H9 (cell line): ENCODE measurements around the gene ANTXR2. TPM values are rescaled to one million over a fixed set of nuclear protein-coding genes. Genes with fewer than 3 reads are reported as not detected.

Experiments
- DNase-seq: peaks from one replicate; pipeline ENCODE4 v3.0.0-alpha.2; 2017
- H2AFZ ChIP-seq: one replicate; pipeline ENCODE4 v1.6.1; 2013; ENCODE audit warnings: mild to moderate bottlenecking, low read length, control low read depth, moderate library complexity
- H2AK5ac ChIP-seq: 2 replicates; pipeline ENCODE4 v1.6.1; 2013; ENCODE audit warnings: low read length, control low read depth, mixed read lengths; ENCODE audit not compliant: insufficient read length
- H2BK120ac ChIP-seq: one replicate; pipeline ENCODE4 v1.6.1; 2013; ENCODE audit warnings: low read depth, mild to moderate bottlenecking, low read length, control low read depth, inconsistent platforms; ENCODE audit not compliant: poor library complexity, severe bottlenecking
- H2BK12ac ChIP-seq: 2 replicates; pipeline ENCODE4 v1.6.1; 2013; ENCODE audit warnings: low read length, control low read depth, mixed read lengths, low read depth; ENCODE audit not compliant: insufficient read length
- H2BK15ac ChIP-seq: 2 replicates; pipeline ENCODE4 v1.6.1; 2013; ENCODE audit warnings: low read depth, low read length, control low read depth
- H2BK20ac ChIP-seq: one replicate; pipeline ENCODE4 v1.6.1; 2013; ENCODE audit warnings: low read depth, mild to moderate bottlenecking, low read length, control low read depth, inconsistent platforms; ENCODE audit not compliant: poor library complexity, severe bottlenecking
- H2BK5ac ChIP-seq: 2 replicates; pipeline ENCODE4 v1.6.1; 2013; ENCODE audit warnings: low read length, control low read depth, mixed read lengths; ENCODE audit not compliant: insufficient read length
- H3K14ac ChIP-seq: 2 replicates; pipeline ENCODE4 v1.6.1; 2013; ENCODE audit warnings: low read length, control low read depth; ENCODE audit not compliant: insufficient read depth
- H3K18ac ChIP-seq: 2 replicates; pipeline ENCODE4 v1.6.1; 2013; ENCODE audit warnings: low read depth, mild to moderate bottlenecking, mixed read lengths, low read length, control low read depth; ENCODE audit not compliant: insufficient read length
- H3K23ac ChIP-seq: 2 replicates; pipeline ENCODE4 v1.6.1; 2013; ENCODE audit warnings: low read length, control low read depth, mixed read lengths, low read depth; ENCODE audit not compliant: insufficient read length
- H3K23me2 ChIP-seq: 2 replicates; pipeline ENCODE4 v1.6.1; 2013; ENCODE audit warnings: low read depth, mild to moderate bottlenecking, mixed read lengths, low read length, control low read depth; ENCODE audit not compliant: insufficient read length, poor library complexity, severe bottlenecking
- H3K27ac ChIP-seq: 2 replicates; pipeline ENCODE4 v1.5.1; 2013; ENCODE audit warnings: low read length, control low read depth, mixed read lengths, low read depth; ENCODE audit not compliant: insufficient read length
- H3K27me3 ChIP-seq: 2 replicates; pipeline ENCODE4 v1.6.1; 2013; ENCODE audit warnings: low read length, control low read depth, inconsistent platforms; ENCODE audit not compliant: insufficient read depth
- H3K4ac ChIP-seq: 2 replicates; pipeline ENCODE4 v1.6.1; 2013; ENCODE audit warnings: low read depth, mild to moderate bottlenecking, control low read depth, inconsistent platforms, low read length, moderate library complexity
- H3K4me1 ChIP-seq: 2 replicates; pipeline ENCODE4 v1.6.1; 2013; ENCODE audit warnings: low read length, control low read depth, inconsistent platforms; ENCODE audit not compliant: insufficient read depth
- H3K4me2 ChIP-seq: 2 replicates; pipeline ENCODE4 v1.6.1; 2013; ENCODE audit warnings: low read length, control low read depth, mixed read lengths; ENCODE audit not compliant: insufficient read length, insufficient read depth
- H3K56ac ChIP-seq: 2 replicates; pipeline ENCODE4 v1.6.1; 2013; ENCODE audit warnings: low read depth, mild to moderate bottlenecking, mixed read lengths, low read length, control low read depth; ENCODE audit not compliant: insufficient read length
- H3K79me1 ChIP-seq: 2 replicates; pipeline ENCODE4 v1.6.1; 2013; ENCODE audit warnings: low read depth, mild to moderate bottlenecking, moderate library complexity, low read length, control low read depth, inconsistent platforms; ENCODE audit not compliant: insufficient read depth, poor library complexity, severe bottlenecking
- H3K79me2 ChIP-seq: 2 replicates; pipeline ENCODE4 v1.6.1; 2013; ENCODE audit warnings: low read length, control low read depth, inconsistent platforms; ENCODE audit not compliant: insufficient read depth
- H3K9ac ChIP-seq: 2 replicates; pipeline ENCODE4 v1.6.1; 2013; ENCODE audit warnings: low read length, control low read depth, mixed read lengths; ENCODE audit not compliant: insufficient read length; ENCODE audit errors: extremely low read depth
- H3K9me3 ChIP-seq: one replicate; pipeline ENCODE4 v1.6.1; 2013; ENCODE audit warnings: low read depth, low read length, inconsistent platforms; ENCODE audit not compliant: control insufficient read depth
- H3T11ph ChIP-seq: one replicate; pipeline ENCODE4 v1.6.1; 2013; ENCODE audit warnings: mild to moderate bottlenecking, low read length, control low read depth, inconsistent platforms
- H4K20me1 ChIP-seq: one replicate; pipeline ENCODE4 v1.6.1; 2013; ENCODE audit not compliant: control insufficient read depth, insufficient read length, insufficient read depth
- H4K5ac ChIP-seq: 2 replicates; pipeline ENCODE4 v1.6.1; 2013; ENCODE audit warnings: low read depth, mild to moderate bottlenecking, mixed read lengths, low read length, control low read depth; ENCODE audit not compliant: insufficient read length
- H4K8ac ChIP-seq: replicated peaks from 2 replicates; pipeline ENCODE4 v1.6.1; 2013; ENCODE audit warnings: low read length, control low read depth, mixed read lengths, low read depth; ENCODE audit not compliant: insufficient read length
- H4K91ac ChIP-seq: 2 replicates; pipeline ENCODE4 v1.6.1; 2013; ENCODE audit warnings: low read depth, mild to moderate bottlenecking, moderate library complexity, mixed read lengths, low read length, control low read depth; ENCODE audit not compliant: insufficient read length
- H3K27ac Mint-ChIP-seq, 3 experiments: 2 replicates in 2 of 3; 3 replicates in 1 of 3; pipeline ENCODE4 v1.8.0; 2020 to 2021; ENCODE audit warnings: mixed read lengths in 3 of 3, mild to moderate bottlenecking in 1 of 3, moderate library complexity in 1 of 3
- H3K27me3 Mint-ChIP-seq: 2 replicates; pipeline ENCODE4 v1.8.0; 2021; ENCODE audit warnings: low read depth, mild to moderate bottlenecking, moderate library complexity, mixed read lengths
- H3K36me3 Mint-ChIP-seq, 3 experiments: 2 replicates in 2 of 3; 3 replicates in 1 of 3; pipeline ENCODE4 v1.8.0; 2020 to 2021; ENCODE audit warnings: low read depth in 3 of 3, mixed read lengths in 3 of 3; ENCODE audit not compliant: insufficient read depth in 1 of 3
- H3K4me1 Mint-ChIP-seq, 2 experiments: 2 replicates each; pipeline ENCODE4 v1.8.0; 2020; ENCODE audit warnings: mixed read lengths in 2 of 2
- H3K4me3 Mint-ChIP-seq, 2 experiments: 2 replicates in 1 of 2; 3 replicates in 1 of 2; pipeline ENCODE4 v1.8.0; 2020 to 2021; ENCODE audit warnings: mild to moderate bottlenecking in 2 of 2, mixed read lengths in 2 of 2, moderate library complexity in 1 of 2
- H3K9me3 Mint-ChIP-seq, 2 experiments: 2 replicates in 1 of 2; 3 replicates in 1 of 2; pipeline ENCODE4 v1.8.0; 2020; ENCODE audit warnings: mild to moderate bottlenecking in 2 of 2, mixed read lengths in 2 of 2, moderate library complexity in 1 of 2
- WGBS: extraction: QIAGEN DNeasy Blood & Tissue Kit; methylation state at CpG from one replicate; pipeline ENCODE4 v1.1.7; 2013; ENCODE audit warnings: missing lambda C conversion rate, low lambda C conversion rate, mixed read lengths; ENCODE audit not compliant: insufficient read length; ENCODE audit errors: extremely low coverage; 5-methylcytosine and 5-hydroxymethylcytosine counted together
- total RNA-seq: library from RNA; stranded (reverse); gene quantifications from 2 replicates; pipeline ENCODE4 v1.2.1, GENCODE V29; 2021
- TF ChIP-seq, protein P1 (sequence below): fragments of 200-600 bp; sonication (generic); conservative IDR thresholded peaks from 3 replicates; pipeline ENCODE4 v1.8.0; 2021; ENCODE audit warnings: antibody characterized with exemption, mild to moderate bottlenecking

The ANTXR2 gene
- total RNA-seq, 1 experiment from 2014 or later = 4.7 TPM

GRCh38 chr4:80107374-80107773 lies 34.3 kb upstream of the ANTXR2 start:
- Histone ChIP-seq H4K91ac (no peak overlapping the region), H3K56ac (no peak overlapping the region), H4K20me1 (no peaks in the 10 kb centered on the region), H3K79me1 (no peaks in the 10 kb centered on the region), H2BK20ac (no peak overlapping the region), H2BK5ac (no peak overlapping the region), H2BK120ac (no peak overlapping the region), H3K4me2 (no peak overlapping the region), H3T11ph (no peak overlapping the region), H3K9ac (no peak overlapping the region), H4K8ac (no peak overlapping the region), H3K23me2 (no peaks in the 10 kb centered on the region), H2AK5ac (no peak overlapping the region), H3K4me1 (no peaks in the 10 kb centered on the region), H2BK15ac (no peak overlapping the region), H3K14ac (no peak overlapping the region), H3K4ac (no peak overlapping the region), H3K79me2 (no peaks in the 10 kb centered on the region), H2AFZ (no peak overlapping the region), H3K23ac (no peak overlapping the region), H3K27me3 (no peaks in the 10 kb centered on the region), H3K9me3 (no peaks in the 10 kb centered on the region), H2BK12ac (no peak overlapping the region), H3K27ac (no peak overlapping the region), H4K5ac (no peak overlapping the region), H3K18ac (no peak overlapping the region)
- WGBS = no CpG with 5 or more reads among the region's 1 CpG
- Mint-ChIP-seq H3K27ac (no peak overlapping the region), H3K36me3 (peaks cover 0 to 7% (median 0%) of the 10 kb centered on the region in 3 experiments; a peak in 2 of 7 replicates), H3K4me3 (no peak overlapping the region), H3K9me3 (peaks cover 8 to 16% of the 10 kb centered on the region in 2 experiments), H3K27me3 (peaks cover 2% of the 10 kb centered on the region; the same call in 1 of the 2 replicates), H3K4me1 (no peaks in the 10 kb centered on the region)
- no peak for DNase-seq
- TF ChIP-seq, protein P1, sequence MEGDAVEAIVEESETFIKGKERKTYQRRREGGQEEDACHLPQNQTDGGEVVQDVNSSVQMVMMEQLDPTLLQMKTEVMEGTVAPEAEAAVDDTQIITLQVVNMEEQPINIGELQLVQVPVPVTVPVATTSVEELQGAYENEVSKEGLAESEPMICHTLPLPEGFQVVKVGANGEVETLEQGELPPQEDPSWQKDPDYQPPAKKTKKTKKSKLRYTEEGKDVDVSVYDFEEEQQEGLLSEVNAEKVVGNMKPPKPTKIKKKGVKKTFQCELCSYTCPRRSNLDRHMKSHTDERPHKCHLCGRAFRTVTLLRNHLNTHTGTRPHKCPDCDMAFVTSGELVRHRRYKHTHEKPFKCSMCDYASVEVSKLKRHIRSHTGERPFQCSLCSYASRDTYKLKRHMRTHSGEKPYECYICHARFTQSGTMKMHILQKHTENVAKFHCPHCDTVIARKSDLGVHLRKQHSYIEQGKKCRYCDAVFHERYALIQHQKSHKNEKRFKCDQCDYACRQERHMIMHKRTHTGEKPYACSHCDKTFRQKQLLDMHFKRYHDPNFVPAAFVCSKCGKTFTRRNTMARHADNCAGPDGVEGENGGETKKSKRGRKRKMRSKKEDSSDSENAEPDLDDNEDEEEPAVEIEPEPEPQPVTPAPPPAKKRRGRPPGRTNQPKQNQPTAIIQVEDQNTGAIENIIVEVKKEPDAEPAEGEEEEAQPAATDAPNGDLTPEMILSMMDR = no peak
